Vagina (tissue), 2 donors: ENCODE results near the gene GGA1. TPM values are rescaled to one million over a fixed set of nuclear protein-coding genes. Genes with fewer than 3 reads are reported as not detected.

Source experiments
- DNase-seq, 2 donors: peaks; one replicate each; pipeline ENCODE4 v3.0.0-alpha.2; 2017; ENCODE audit errors: extremely low spot score in 2 of 2
- H3K27ac ChIP-seq: fragments of 200-600 bp; sonication (generic); one replicate; pipeline ENCODE4 v1.5.1; 2019
- H3K27me3 ChIP-seq: fragments of 200-600 bp; sonication (generic); one replicate; pipeline ENCODE4 v1.5.1; 2019
- H3K36me3 ChIP-seq, 2 donors: fragments of 200-600 bp; sonication (generic); one replicate each; pipeline ENCODE4 v1.5.1; 2017 to 2019
- H3K4me1 ChIP-seq: fragments of 200-600 bp; sonication (generic); one replicate; pipeline ENCODE4 v1.5.1; 2019
- H3K4me3 ChIP-seq, 2 donors: fragments of 200-600 bp; sonication (generic); 1 replicate in 1 of 2; 2 replicates in 1 of 2; pipeline ENCODE4 v1.5.1; 2016 to 2019
- H3K9me3 ChIP-seq: fragments of 200-600 bp; sonication (generic); one replicate; pipeline ENCODE4 v1.5.1; 2019
- POLR2A ChIP-seq, 2 donors: fragments of 450-650 bp; IDR thresholded peaks; one replicate each; pipeline ENCODE4 v1.6.1; 2017; ENCODE audit warnings: antibody characterized with exemption in 2 of 2, mild to moderate bottlenecking in 2 of 2, moderate library complexity in 2 of 2
- POLR2AphosphoS5 ChIP-seq, 2 donors: sonication (generic); formaldehyde crosslinking; IDR thresholded peaks; one replicate each; pipeline ENCODE4 v1.9.0; 2017; ENCODE audit warnings: antibody characterized with exemption in 2 of 2, mild to moderate bottlenecking in 2 of 2, low read depth in 1 of 2; ENCODE audit not compliant: insufficient read depth in 1 of 2
- intact Hi-C: fragments of 100-400 bp; cut with DNase I; formaldehyde crosslinking; loops from one replicate; pipeline ENCODE4 v1.15.1; 2023
- total RNA-seq: library from RNA; depleted of rRNA; stranded (reverse); fragments of >200 nt; gene quantifications from one replicate; pipeline ENCODE4 v1.2.3, GENCODE V29; 2016
- TF ChIP-seq, protein P1 (sequence below), 3 experiments: fragments of 450-650 bp in 2 of 3; fragments of 200-600 bp in 1 of 3; sonication (generic) in 1 of 3; IDR thresholded peaks; one replicate each; pipeline ENCODE4 v1.5.1; 2017 to 2019; ENCODE audit warnings: antibody characterized with exemption in 3 of 3, mild to moderate bottlenecking in 2 of 3, moderate library complexity in 2 of 3

Gene GGA1, protein sequence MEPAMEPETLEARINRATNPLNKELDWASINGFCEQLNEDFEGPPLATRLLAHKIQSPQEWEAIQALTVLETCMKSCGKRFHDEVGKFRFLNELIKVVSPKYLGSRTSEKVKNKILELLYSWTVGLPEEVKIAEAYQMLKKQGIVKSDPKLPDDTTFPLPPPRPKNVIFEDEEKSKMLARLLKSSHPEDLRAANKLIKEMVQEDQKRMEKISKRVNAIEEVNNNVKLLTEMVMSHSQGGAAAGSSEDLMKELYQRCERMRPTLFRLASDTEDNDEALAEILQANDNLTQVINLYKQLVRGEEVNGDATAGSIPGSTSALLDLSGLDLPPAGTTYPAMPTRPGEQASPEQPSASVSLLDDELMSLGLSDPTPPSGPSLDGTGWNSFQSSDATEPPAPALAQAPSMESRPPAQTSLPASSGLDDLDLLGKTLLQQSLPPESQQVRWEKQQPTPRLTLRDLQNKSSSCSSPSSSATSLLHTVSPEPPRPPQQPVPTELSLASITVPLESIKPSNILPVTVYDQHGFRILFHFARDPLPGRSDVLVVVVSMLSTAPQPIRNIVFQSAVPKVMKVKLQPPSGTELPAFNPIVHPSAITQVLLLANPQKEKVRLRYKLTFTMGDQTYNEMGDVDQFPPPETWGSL
- total RNA-seq = 45.7 TPM

DNA sequence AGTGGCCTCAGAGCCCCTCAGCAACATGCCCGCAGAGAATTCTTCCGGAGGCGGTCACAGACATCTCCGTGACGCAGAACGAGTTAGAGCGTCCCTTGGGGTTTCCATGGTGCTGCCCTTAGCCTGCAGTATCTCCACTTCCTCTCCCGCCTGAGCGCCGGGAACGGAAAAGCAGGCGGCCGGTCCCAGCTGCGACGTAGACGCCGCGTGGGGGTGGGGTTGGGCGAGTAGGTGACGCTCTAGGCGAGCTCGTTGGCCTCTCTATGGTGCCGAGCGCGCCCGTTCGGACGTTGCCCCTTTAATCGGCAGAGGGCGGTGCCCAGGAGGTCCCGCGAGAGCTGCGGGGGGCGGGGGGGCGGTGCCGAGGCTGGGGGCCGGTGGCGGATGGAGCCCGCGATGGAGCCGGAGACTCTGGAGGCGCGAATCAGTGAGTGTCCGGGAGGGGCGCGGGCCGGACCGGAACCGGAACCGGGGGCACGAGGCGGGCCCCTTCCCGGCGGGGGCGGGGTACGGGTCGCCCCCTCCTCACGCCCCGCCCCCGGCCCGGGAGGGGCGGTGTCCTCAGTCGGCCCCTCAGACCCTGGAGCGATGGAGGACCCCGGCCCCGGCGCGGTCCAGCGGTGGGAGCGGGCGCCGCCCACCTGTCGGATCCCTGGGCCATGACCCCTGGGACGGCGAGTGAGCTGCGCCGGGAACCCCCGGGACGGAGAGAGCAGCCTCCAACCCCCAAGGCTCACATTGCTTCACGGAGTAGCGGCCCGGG, at the start of gene GGA1:
Gene GGA1, plus strand, starts transcription at position 358 of the 763 bp plus-strand sequence. Its CDS starts 27 bp downstream, at position 385.
- Histone ChIP-seq H3K4me1 (peaks cover 57% of the 10 kb centered on the region), H3K27ac (peak within 1 kb of the TSS; percentile 89), H3K27me3 (no peaks in the 10 kb centered on the region), H3K36me3 (no peaks in the 10 kb centered on the region), H3K9me3 (no peaks in the 10 kb centered on the region), H3K4me3 (peak within 1 kb of the TSS; percentile 67 to 83)
- peak in 1 of 2 donors; percentile 98 for DNase-seq
- TF ChIP-seq POLR2A (IDR thresholded peaks at IDR 0.05) = peak in 1 of 2 donors; percentile 19
- TF ChIP-seq, protein P1, sequence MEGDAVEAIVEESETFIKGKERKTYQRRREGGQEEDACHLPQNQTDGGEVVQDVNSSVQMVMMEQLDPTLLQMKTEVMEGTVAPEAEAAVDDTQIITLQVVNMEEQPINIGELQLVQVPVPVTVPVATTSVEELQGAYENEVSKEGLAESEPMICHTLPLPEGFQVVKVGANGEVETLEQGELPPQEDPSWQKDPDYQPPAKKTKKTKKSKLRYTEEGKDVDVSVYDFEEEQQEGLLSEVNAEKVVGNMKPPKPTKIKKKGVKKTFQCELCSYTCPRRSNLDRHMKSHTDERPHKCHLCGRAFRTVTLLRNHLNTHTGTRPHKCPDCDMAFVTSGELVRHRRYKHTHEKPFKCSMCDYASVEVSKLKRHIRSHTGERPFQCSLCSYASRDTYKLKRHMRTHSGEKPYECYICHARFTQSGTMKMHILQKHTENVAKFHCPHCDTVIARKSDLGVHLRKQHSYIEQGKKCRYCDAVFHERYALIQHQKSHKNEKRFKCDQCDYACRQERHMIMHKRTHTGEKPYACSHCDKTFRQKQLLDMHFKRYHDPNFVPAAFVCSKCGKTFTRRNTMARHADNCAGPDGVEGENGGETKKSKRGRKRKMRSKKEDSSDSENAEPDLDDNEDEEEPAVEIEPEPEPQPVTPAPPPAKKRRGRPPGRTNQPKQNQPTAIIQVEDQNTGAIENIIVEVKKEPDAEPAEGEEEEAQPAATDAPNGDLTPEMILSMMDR (IDR thresholded peaks at IDR 0.05) = peak in 1 of 3 experiments; percentile 24
- peak; percentile 96 for TF ChIP-seq POLR2AphosphoS5 (IDR thresholded peaks at IDR 0.05; ENCODE audit: insufficient read depth in 1 of 2, low read depth in 1 of 2)
- intact Hi-C loops = loop anchor here (5.0 kb wide), 1 partner anchor 61 kb away; no protein-coding TSS in a partner anchor

DNA sequence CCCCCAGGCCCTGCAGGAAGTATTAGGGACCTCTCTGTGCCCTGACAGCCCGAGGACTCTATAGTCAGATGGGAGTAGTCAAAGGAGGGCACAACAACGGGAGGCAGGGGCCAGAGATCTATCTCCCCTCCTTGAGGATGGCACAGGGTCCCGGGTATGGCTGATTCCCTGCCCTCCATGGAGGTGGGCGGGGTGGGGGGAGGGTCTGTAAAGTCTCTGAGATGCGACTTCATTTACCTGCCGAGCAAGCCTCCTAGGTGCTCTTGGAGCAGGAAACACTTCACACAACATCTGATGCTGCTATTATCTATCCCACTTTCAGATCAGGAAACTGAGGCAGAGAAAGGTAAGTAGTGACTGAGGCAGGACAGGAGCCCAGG, 49.1 kb upstream of the GGA1 start:
- Histone ChIP-seq H3K27me3 (no peaks in the 10 kb centered on the region), H3K4me1 (peaks cover 56% of the 10 kb centered on the region), H3K27ac (peak overlapping the region; percentile 99), H3K36me3 (peaks cover 0 to 3% of the 10 kb centered on the region in 2 donors), H3K4me3 (peak overlapping the region; percentile 84 to 89), H3K9me3 (no peaks in the 10 kb centered on the region)
- intact Hi-C loops = no loop called here
- no peak for DNase-seq
- no peak for TF ChIP-seq POLR2AphosphoS5 (IDR thresholded peaks at IDR 0.05; ENCODE audit: insufficient read depth in 1 of 2, low read depth in 1 of 2)
- TF ChIP-seq, protein P1 (IDR thresholded peaks at IDR 0.05) = peak in 1 of 3 experiments; percentile 7

DNA sequence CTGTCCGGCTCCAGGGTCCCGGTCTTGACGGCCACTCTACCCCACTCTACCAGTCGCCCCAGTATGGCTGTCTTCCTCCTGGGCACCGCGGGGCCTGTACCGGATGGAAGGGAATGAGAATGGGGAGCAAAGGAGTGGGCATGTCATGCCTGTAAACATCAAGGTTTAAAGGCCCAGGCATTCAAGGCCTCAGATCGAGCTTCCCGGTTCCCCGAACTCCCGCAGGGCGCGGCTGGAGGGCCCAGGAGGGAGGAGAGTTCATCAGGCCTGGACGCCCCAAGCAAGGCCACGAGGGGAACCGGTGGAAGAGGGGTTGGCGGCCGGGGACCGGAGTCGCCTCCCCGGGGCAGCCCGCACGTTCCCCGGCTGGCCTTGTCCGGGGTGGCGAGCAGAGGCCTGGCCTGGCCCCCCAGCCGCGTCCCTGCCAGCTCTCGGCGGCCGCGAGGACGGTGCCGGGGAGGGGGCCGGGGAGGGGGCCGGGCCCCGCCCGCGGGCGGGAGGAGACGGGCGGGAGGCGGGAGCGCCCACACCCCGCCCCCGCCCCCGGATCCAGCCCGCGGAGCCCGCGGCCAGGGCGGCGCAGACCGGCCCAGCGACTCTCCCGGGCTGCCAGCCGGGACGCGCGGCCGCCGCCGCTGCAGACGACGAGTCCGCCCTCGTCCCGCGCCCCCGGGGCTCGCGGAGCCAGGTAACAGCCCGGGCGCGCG, 48.6 kb upstream of the GGA1 start, which contains the start of gene CDC42EP1:
Gene CDC42EP1, plus strand, starts transcription at position 580 of the 707 bp plus-strand sequence. CDS start 5,870 bp downstream, outside the sequence.
- no peak for DNase-seq
- Histone ChIP-seq H3K9me3 (no peaks in the 10 kb centered on the region), H3K27ac (peak within 1 kb of the TSS; percentile 99), H3K4me1 (peaks cover 61% of the 10 kb centered on the region), H3K27me3 (no peaks in the 10 kb centered on the region), H3K4me3 (peak within 1 kb of the TSS; percentile 84 to 89), H3K36me3 (peaks cover 0 to 3% of the 10 kb centered on the region in 2 donors)
- intact Hi-C loops = loop anchor here (2.0 kb wide), 1 partner anchor 15 kb away; no protein-coding TSS in a partner anchor
- TF ChIP-seq POLR2A (IDR thresholded peaks at IDR 0.05) = peak in 1 of 2 donors; percentile 87
- peak in 1 of 2 donors; percentile 59 for TF ChIP-seq POLR2AphosphoS5 (IDR thresholded peaks at IDR 0.05; ENCODE audit: insufficient read depth in 1 of 2, low read depth in 1 of 2)
- TF ChIP-seq, protein P1 (IDR thresholded peaks at IDR 0.05) = no peak

DNA sequence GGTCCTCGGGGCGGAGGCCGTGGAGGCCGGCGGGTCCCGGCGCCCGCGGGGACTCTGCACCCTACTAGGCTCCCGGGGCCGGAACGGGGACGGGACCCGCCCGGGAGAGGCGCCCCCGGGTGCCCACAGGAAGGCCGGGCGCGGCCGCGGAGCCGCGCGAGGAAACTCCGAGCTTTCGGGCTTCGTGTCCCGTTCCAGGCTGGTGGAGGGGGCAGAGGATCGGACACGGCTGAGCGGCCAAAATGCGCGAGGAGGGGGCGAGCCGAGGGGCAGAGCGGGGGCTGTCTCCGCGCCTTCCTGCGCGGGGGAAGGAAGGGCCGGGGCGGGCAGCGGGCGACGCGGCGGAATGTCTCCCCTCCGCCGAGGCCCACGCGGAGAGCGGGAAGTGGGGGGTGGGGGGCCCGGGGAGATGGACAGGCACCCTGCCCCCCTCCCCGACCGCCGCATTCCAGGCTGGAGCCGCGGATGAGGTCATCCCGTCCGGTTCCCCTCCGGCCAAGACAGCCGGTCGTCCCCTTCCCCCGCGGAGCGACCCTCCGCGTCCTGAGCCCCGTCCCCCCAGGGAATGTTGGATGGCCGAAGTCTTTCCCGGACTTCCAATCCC, 47.9 kb upstream of the GGA1 start:
- intact Hi-C loops = loop anchor here (2.0 kb wide), 1 partner anchor 16 kb away; no protein-coding TSS in a partner anchor
- H3K4me3 ChIP-seq = peak overlapping the region; percentile 84 to 89
- DNase-seq = no peak
- H3K36me3 ChIP-seq = peaks cover 0 to 4% of the 10 kb centered on the region in 2 donors
- peaks cover 68% of the 10 kb centered on the region for H3K4me1 ChIP-seq
- no peaks in the 10 kb centered on the region for H3K27me3 ChIP-seq
- no peaks in the 10 kb centered on the region for H3K9me3 ChIP-seq
- TF ChIP-seq POLR2A (IDR thresholded peaks at IDR 0.05) (no peak), POLR2AphosphoS5 (IDR thresholded peaks at IDR 0.05; ENCODE audit: insufficient read depth in 1 of 2, low read depth in 1 of 2) (no peak)
- TF ChIP-seq, protein P1 (IDR thresholded peaks at IDR 0.05) = no peak
- H3K27ac ChIP-seq = peak overlapping the region; percentile 99
